Astrocyte (in vitro differentiated cells and primary cell): Measurements from ENCODE around the gene GHRHR.

Experiments
- EZH2 ChIP-seq: IDR thresholded peaks from 2 replicates; pipeline ENCODE4 v1.6.1; 2012; ENCODE audit warnings: mild to moderate bottlenecking, low read length, inconsistent platforms; ENCODE audit not compliant: insufficient read depth
- TF ChIP-seq, protein P1 (sequence below): IDR thresholded peaks from 2 replicates; pipeline ENCODE4 v1.5.1; 2011; ENCODE audit warnings: low read depth, mild to moderate bottlenecking, inconsistent platforms, low read length, moderate library complexity; ENCODE audit not compliant: insufficient read depth

DNA sequence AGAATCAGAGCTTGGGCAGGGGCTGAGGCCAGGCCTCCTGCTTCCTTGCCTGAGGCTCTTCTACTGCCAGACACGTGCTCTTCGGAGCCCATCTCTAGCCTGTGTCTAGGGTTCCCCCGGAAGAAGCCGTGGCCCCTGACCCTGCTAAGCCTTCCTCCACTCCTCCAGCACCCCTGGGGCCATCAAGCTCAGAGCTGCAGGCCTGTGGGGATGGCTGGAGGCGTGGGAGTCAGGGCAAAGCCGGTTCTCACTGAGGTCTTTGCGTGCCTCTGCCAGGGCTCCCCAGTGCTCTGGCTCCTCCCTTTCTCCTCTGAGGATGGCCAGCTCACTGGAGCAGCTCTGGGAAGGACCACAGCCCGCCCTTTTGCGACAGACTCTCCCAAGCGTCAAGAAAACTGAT is 34.4 kb downstream of the GHRHR start:
- TF ChIP-seq, protein P1, sequence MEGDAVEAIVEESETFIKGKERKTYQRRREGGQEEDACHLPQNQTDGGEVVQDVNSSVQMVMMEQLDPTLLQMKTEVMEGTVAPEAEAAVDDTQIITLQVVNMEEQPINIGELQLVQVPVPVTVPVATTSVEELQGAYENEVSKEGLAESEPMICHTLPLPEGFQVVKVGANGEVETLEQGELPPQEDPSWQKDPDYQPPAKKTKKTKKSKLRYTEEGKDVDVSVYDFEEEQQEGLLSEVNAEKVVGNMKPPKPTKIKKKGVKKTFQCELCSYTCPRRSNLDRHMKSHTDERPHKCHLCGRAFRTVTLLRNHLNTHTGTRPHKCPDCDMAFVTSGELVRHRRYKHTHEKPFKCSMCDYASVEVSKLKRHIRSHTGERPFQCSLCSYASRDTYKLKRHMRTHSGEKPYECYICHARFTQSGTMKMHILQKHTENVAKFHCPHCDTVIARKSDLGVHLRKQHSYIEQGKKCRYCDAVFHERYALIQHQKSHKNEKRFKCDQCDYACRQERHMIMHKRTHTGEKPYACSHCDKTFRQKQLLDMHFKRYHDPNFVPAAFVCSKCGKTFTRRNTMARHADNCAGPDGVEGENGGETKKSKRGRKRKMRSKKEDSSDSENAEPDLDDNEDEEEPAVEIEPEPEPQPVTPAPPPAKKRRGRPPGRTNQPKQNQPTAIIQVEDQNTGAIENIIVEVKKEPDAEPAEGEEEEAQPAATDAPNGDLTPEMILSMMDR: no peak
- TF ChIP-seq EZH2: no peak
